Neutrophil (primary cell): ENCODE measurements around the gene LDLRAD4.

Experiments used
- H3K27ac ChIP-seq: fragments of 200-600 bp; sonication (generic); 2 replicates; pipeline ENCODE4 v1.5.1; 2016; ENCODE audit warnings: mild to moderate bottlenecking, moderate library complexity
- H3K27me3 ChIP-seq: fragments of 200-600 bp; sonication (generic); 2 replicates; pipeline ENCODE4 v1.6.0; 2016; ENCODE audit warnings: mild to moderate bottlenecking
- H3K36me3 ChIP-seq: fragments of 200-600 bp; sonication (generic); 2 replicates; pipeline ENCODE4 v1.5.1; 2017
- H3K4me1 ChIP-seq, 2 experiments: fragments of 200-600 bp in 1 of 2; sonication (generic) in 1 of 2; 1 replicate in 1 of 2; 2 replicates in 1 of 2; pipeline versions ENCODE4 v1.5.1 to v1.6.1; 2013 to 2016; ENCODE audit warnings: low read depth in 1 of 2, low read length in 1 of 2, mild to moderate bottlenecking in 1 of 2, moderate library complexity in 1 of 2; ENCODE audit not compliant: control insufficient read depth in 1 of 2, insufficient read depth in 1 of 2
- H3K4me3 ChIP-seq, 2 experiments: fragments of 200-600 bp in 1 of 2; sonication (generic) in 1 of 2; 1 replicate in 1 of 2; 2 replicates in 1 of 2; pipeline ENCODE4 v1.5.1; 2013 to 2016; ENCODE audit warnings: low read depth in 1 of 2, low read length in 1 of 2, mild to moderate bottlenecking in 1 of 2, moderate library complexity in 1 of 2
- H3K9me3 ChIP-seq: fragments of 200-600 bp; sonication (generic); 2 replicates; pipeline ENCODE4 v1.5.1; 2016
- CTCF ChIP-seq: fragments of 200-600 bp; sonication (generic); IDR thresholded peaks from 2 replicates; pipeline ENCODE4 v1.5.1; 2016; ENCODE audit warnings: antibody characterized with exemption

The LDLRAD4 gene

GRCh38 chr18:13330996-13331395, 112.4 kb downstream of the LDLRAD4 start:
- H3K4me1 ChIP-seq, result no peaks in the 10 kb centered on the region
- H3K27me3 ChIP-seq, result no peaks in the 10 kb centered on the region
- no peak overlapping the region for H3K27ac ChIP-seq
- H3K4me3 ChIP-seq, result no peak overlapping the region
- no peaks in the 10 kb centered on the region for H3K36me3 ChIP-seq
- no peaks in the 10 kb centered on the region for H3K9me3 ChIP-seq
- TF ChIP-seq CTCF, result no peak

DNA sequence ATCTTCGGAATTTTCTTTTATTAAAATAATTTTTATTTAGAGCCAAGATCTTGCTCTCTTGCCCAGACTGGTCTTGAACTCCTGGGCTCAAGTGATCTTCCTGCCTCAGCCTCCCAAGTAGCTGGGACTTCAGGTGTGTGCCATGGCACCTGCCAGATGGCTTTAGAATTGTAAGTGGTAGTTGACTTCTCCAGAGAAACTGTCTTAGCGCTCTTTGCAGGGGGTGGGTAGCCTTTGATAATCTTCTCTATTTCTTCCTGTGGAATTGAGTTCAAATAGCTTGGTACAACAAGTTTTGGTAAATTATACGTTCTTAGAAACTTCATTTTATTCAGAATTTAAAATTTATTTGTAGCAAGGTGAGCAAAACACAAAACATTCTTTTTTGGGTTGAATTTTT, 113.3 kb downstream of the LDLRAD4 start:
- Histone ChIP-seq H3K4me1 (no peaks in the 10 kb centered on the region), H3K4me3 (no peak overlapping the region), H3K27ac (no peak overlapping the region), H3K27me3 (no peaks in the 10 kb centered on the region), H3K36me3 (no peaks in the 10 kb centered on the region), H3K9me3 (no peaks in the 10 kb centered on the region)
- TF ChIP-seq CTCF, result no peak

DNA sequence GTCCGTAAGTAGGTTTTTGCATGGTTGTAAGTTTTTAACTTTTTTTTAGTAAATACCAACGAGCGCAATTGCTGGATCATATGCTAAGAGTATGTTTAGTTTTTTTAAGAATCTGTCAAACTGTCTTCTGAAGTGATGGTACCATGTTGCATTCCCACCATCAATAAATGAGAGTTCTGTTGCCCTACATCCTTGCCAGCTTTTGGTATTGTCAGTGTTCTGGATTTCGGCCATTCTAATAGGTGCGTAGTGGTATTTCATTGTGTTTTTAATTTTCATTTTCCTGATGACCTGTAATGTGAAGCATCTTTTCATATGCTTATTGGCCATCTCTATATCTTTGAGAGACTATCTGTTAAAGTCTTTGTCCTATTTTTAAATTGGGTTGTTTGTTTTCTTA, 114.3 kb downstream of the LDLRAD4 start:
- Histone ChIP-seq H3K9me3 (no peaks in the 10 kb centered on the region), H3K36me3 (no peaks in the 10 kb centered on the region), H3K27ac (no peak overlapping the region), H3K4me3 (no peak overlapping the region), H3K27me3 (no peaks in the 10 kb centered on the region), H3K4me1 (no peaks in the 10 kb centered on the region)
- no peak for TF ChIP-seq CTCF

DNA sequence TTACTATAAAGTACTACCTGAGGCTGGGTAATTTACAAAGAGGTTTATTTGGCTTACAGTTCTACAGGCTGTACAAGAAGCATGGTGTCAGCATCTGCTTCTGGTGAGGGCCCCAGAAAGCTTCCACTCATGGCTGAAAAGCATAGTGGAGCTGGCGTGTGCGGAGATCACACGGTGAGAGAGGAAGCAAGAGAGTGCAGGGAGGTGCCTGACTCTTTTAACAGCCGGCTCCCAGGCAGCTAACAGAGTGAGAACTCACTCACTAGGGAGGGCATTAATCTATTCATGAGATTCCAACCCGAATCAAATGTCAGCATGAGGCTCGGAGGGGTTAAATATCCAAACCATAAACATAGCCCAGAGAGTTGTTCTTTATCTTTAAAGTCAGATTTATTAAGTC, 117.3 kb downstream of the LDLRAD4 start:
- Histone ChIP-seq H3K27me3 (no peaks in the 10 kb centered on the region), H3K4me3 (no peak overlapping the region), H3K9me3 (no peaks in the 10 kb centered on the region), H3K4me1 (no peaks in the 10 kb centered on the region), H3K27ac (no peak overlapping the region), H3K36me3 (no peaks in the 10 kb centered on the region)
- TF ChIP-seq CTCF, result no peak

GRCh38 chr18:13336841-13337240, 118.3 kb downstream of the LDLRAD4 start:
- H3K27me3 ChIP-seq, result no peaks in the 10 kb centered on the region
- no peaks in the 10 kb centered on the region for H3K9me3 ChIP-seq
- H3K27ac ChIP-seq, result no peak overlapping the region
- no peaks in the 10 kb centered on the region for H3K36me3 ChIP-seq
- no peaks in the 10 kb centered on the region for H3K4me1 ChIP-seq
- TF ChIP-seq CTCF, result no peak
- no peak overlapping the region for H3K4me3 ChIP-seq

GRCh38 chr18:13337369-13337768, 118.8 kb downstream of the LDLRAD4 start:
- H3K9me3 ChIP-seq, result no peaks in the 10 kb centered on the region
- no peaks in the 10 kb centered on the region for H3K4me1 ChIP-seq
- H3K4me3 ChIP-seq, result no peak overlapping the region
- no peak for TF ChIP-seq CTCF
- H3K27ac ChIP-seq, result no peak overlapping the region
- no peaks in the 10 kb centered on the region for H3K36me3 ChIP-seq
- H3K27me3 ChIP-seq, result no peaks in the 10 kb centered on the region
